ENCODE results near the gene KCNAB1.

Gene KCNAB1

GRCh38 chr3:156582532-156583183 is 462.3 kb downstream of the KCNAB1 start:
- DNase-seq = no peak

GRCh38 chr3:156583469-156583868 is 463.1 kb downstream of the KCNAB1 start:
- DNase-seq = no peak

GRCh38 chr3:156586905-156587759 is 466.8 kb downstream of the KCNAB1 start:
- no peak for DNase-seq

- DNase-seq = no peak
Measured at GRCh38 chr3:156587760-156588069, 467.3 kb downstream of the KCNAB1 start.
